Glutamatergic neuron (in vitro differentiated cells): ENCODE results near the gene CPXM2. TPM values are rescaled to one million over a fixed set of nuclear protein-coding genes. Genes with fewer than 3 reads are reported as not detected.

Experiments used
- DNase-seq: peaks from one replicate; pipeline ENCODE4 v3.0.0; 2022
- H3K27ac Mint-ChIP-seq: one replicate; pipeline ENCODE4 v1.8.0; 2020; ENCODE audit warnings: mild to moderate bottlenecking, mixed read lengths, inconsistent platforms; ENCODE audit not compliant: unreplicated experiment
- H3K27me3 Mint-ChIP-seq: one replicate; pipeline ENCODE4 v1.8.0; 2020; ENCODE audit warnings: mild to moderate bottlenecking, moderate library complexity, mixed read lengths, inconsistent platforms; ENCODE audit not compliant: unreplicated experiment
- H3K36me3 Mint-ChIP-seq: one replicate; pipeline ENCODE4 v1.8.0; 2020; ENCODE audit warnings: mild to moderate bottlenecking, mixed read lengths, inconsistent platforms; ENCODE audit not compliant: unreplicated experiment
- H3K4me1 Mint-ChIP-seq: one replicate; pipeline ENCODE4 v1.8.0; 2020; ENCODE audit warnings: mild to moderate bottlenecking, low read depth, mixed read lengths, inconsistent platforms; ENCODE audit not compliant: unreplicated experiment
- H3K4me3 Mint-ChIP-seq: one replicate; pipeline ENCODE4 v1.8.0; 2020; ENCODE audit warnings: mild to moderate bottlenecking, mixed read lengths, inconsistent platforms; ENCODE audit not compliant: unreplicated experiment
- H3K9me3 Mint-ChIP-seq: one replicate; pipeline ENCODE4 v1.8.0; 2020; ENCODE audit warnings: mild to moderate bottlenecking, moderate library complexity, mixed read lengths, inconsistent platforms; ENCODE audit not compliant: unreplicated experiment
- total RNA-seq: library from RNA; stranded (reverse); fragmentation: NEBNext Ultra II Directional; extraction: Animal tissue kit (Norgen Biotek cat#: 25700); gene quantifications from one replicate; pipeline ENCODE4 v1.2.1, GENCODE V29; 2021; ENCODE audit not compliant: unreplicated experiment
- TF ChIP-seq, protein P1 (sequence below): fragments of 200-600 bp; sonication (generic); IDR thresholded peaks from one replicate; pipeline ENCODE4 v1.5.0; 2021; ENCODE audit not compliant: partially characterized antibody, unreplicated experiment

CPXM2 gene
- total RNA-seq, 1 donor from 2014 or later = not detected

DNA sequence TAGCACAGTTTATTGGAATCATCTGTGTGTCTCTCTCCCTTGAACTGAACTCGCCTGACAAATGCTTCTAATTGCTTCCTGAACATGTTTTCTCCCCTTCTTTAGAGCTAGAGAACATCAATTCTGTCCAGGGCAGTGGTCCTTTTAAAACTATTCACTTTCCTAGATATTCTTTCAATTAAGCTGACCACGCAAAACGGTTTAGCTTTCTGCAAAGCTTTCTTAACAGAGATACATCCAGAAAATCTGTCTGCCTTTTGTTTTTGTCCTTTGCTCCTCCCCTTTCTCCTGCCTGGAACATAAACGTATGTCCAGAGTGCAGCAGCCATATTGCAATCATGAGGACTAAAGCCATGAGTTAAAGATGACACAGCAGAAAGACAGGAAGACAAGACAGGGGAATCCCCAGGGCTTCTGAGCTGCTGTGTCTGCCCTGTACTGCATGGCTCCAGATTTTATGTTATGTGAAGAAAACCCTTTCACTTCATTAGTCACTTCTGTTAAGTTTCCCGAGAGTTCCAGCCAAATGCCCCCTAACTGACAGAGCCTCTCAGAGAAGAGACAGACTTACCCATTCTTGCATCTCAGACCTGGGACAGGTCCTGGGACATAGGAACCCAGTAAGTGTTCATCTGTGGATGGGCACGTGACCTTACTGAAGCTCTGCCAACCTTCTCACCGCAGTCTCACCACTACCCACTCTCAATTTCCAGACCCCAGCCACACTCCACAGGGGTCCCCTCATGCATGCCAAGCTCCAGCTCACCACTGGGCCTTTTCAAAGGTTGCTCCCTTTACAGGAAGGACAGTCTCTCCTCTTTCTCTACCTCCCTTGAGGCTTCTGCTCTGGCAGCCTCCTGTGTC, 35.0 kb upstream of the CPXM2 start:
- Mint-ChIP-seq H3K4me3 (no peak overlapping the region), H3K4me1 (no peaks in the 10 kb centered on the region), H3K27me3 (peaks cover 6% of the 10 kb centered on the region), H3K9me3 (peaks cover 4% of the 10 kb centered on the region), H3K27ac (no peak overlapping the region), H3K36me3 (peaks cover 14% of the 10 kb centered on the region)
- no peak for DNase-seq
- TF ChIP-seq, protein P1, sequence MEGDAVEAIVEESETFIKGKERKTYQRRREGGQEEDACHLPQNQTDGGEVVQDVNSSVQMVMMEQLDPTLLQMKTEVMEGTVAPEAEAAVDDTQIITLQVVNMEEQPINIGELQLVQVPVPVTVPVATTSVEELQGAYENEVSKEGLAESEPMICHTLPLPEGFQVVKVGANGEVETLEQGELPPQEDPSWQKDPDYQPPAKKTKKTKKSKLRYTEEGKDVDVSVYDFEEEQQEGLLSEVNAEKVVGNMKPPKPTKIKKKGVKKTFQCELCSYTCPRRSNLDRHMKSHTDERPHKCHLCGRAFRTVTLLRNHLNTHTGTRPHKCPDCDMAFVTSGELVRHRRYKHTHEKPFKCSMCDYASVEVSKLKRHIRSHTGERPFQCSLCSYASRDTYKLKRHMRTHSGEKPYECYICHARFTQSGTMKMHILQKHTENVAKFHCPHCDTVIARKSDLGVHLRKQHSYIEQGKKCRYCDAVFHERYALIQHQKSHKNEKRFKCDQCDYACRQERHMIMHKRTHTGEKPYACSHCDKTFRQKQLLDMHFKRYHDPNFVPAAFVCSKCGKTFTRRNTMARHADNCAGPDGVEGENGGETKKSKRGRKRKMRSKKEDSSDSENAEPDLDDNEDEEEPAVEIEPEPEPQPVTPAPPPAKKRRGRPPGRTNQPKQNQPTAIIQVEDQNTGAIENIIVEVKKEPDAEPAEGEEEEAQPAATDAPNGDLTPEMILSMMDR = no peak

DNA sequence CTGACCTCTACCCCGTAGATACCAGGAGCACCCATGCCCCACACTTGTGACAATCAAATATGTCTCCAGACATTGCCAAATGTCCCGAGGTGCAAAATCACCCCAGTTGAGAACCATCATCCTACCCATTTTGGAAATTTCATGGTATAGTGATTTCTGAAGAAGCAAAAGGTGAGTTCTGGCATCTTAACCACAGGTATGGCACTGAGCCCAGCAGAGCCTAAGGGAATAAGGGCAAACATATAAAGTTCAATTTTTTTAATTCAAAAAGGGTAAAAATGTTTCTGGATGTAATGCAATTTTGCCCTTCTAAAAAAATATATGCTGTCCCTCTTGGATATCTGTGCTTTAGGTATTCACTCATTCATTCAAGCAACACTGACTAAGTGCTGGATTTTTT, 30.5 kb upstream of the CPXM2 start:
- no peak overlapping the region for H3K4me3 Mint-ChIP-seq
- no peaks in the 10 kb centered on the region for H3K4me1 Mint-ChIP-seq
- H3K9me3 Mint-ChIP-seq = peaks cover 2% of the 10 kb centered on the region
- TF ChIP-seq, protein P1 = no peak
- no peak for DNase-seq
- H3K27ac Mint-ChIP-seq = no peak overlapping the region
- peaks cover 6% of the 10 kb centered on the region for H3K27me3 Mint-ChIP-seq
- H3K36me3 Mint-ChIP-seq = peaks cover 21% of the 10 kb centered on the region

DNA sequence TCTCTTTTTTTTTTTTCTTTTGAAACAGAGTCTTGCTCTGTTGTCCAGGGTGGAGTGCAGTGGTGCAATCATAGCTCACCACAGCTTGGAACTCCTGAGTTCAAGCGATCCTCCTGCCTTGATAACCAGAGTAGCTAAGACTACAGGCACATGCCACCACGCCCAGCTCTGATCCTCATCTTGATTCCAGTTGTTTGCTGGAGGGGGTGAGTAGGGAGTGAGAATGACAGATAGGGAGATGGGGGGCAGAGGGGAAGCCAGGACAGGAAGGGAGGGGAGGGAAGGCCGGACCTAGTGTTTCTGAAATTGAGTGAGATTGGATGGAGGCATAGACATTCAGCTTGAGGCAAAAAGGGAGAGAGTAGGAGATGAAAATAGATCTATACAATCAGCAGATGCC, 25.2 kb upstream of the CPXM2 start:
- no peak overlapping the region for H3K4me3 Mint-ChIP-seq
- peaks cover 11% of the 10 kb centered on the region for H3K36me3 Mint-ChIP-seq
- peaks cover 5% of the 10 kb centered on the region for H3K4me1 Mint-ChIP-seq
- TF ChIP-seq, protein P1 = no peak
- H3K27me3 Mint-ChIP-seq = peaks cover 4% of the 10 kb centered on the region
- H3K9me3 Mint-ChIP-seq = peaks cover 2% of the 10 kb centered on the region
- DNase-seq = no peak
- no peak overlapping the region for H3K27ac Mint-ChIP-seq

DNA sequence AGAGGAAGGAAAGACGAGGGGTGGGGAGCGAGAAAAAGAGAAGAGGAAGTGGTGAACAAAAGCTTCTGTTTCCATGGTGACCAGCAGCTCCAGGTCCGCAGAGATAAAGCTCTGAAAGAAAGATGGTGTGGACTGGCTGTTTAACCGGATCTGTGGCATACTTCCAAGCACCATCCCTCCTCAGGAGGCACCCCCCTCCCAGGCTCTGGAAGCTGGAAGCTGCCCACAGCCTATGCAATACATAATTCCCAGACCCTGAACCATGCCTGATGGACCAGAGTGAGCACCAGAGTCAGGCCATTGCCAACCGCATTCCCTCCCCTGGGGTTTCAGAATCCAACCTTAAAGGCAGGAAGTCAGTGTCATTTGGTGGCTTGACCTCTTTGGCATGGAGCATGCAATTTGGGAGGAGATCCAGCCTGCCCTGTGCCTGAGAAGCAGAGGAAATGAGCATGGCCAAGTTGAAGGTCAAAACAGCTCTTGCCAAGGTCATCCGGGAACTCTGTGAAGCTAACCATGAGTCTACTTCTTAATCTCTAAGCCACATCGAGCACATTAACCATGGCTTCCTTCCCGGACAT, 22.2 kb upstream of the CPXM2 start:
- H3K4me3 Mint-ChIP-seq = no peak overlapping the region
- no peak overlapping the region for H3K27ac Mint-ChIP-seq
- H3K36me3 Mint-ChIP-seq = no peaks in the 10 kb centered on the region
- H3K4me1 Mint-ChIP-seq = peaks cover 5% of the 10 kb centered on the region
- TF ChIP-seq, protein P1 = no peak
- H3K27me3 Mint-ChIP-seq = peaks cover 4% of the 10 kb centered on the region
- DNase-seq = no peak
- peaks cover 5% of the 10 kb centered on the region for H3K9me3 Mint-ChIP-seq

DNA sequence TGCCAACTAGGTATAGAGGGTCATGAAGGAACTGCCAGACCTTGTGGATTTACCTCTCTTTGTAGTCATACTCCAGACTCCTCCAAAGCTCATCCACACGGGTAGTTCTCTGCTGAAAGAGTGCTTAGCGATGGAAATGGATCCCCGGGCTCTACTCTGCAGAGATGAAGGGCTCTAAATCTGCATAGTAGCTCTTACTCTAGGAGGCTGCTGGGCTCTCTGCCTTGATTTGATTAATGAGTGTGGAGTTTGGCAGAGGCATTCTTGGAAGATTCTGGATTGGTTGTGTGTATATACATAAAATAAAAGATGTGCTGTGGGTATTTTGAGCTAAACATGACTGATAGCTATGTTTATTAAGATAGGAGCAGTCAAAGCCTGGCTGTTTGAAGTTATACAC, 21.3 kb upstream of the CPXM2 start:
- no peak for DNase-seq
- Mint-ChIP-seq H3K4me1 (peaks cover 7% of the 10 kb centered on the region), H3K27ac (no peak overlapping the region), H3K4me3 (no peak overlapping the region), H3K27me3 (peaks cover 6% of the 10 kb centered on the region), H3K9me3 (peaks cover 6% of the 10 kb centered on the region), H3K36me3 (no peaks in the 10 kb centered on the region)
- TF ChIP-seq, protein P1 = no peak
